Osteocyte (in vitro differentiated cells): ENCODE data around the gene SCAPER. TPM values are rescaled to one million over a fixed set of nuclear protein-coding genes. Genes with fewer than 3 reads are reported as not detected.

ENCODE experiments used
- DNase-seq: peaks from one replicate; pipeline ENCODE4 v3.0.0; 2021; ENCODE audit warnings: mixed read lengths; ENCODE audit not compliant: unreplicated experiment; ENCODE audit errors: extremely low spot score
- H3K27ac Mint-ChIP-seq: one replicate; pipeline ENCODE4 v1.8.0; 2021; ENCODE audit warnings: mild to moderate bottlenecking, mixed read lengths; ENCODE audit not compliant: unreplicated experiment
- H3K27me3 Mint-ChIP-seq: one replicate; pipeline ENCODE4 v1.8.0; 2021; ENCODE audit warnings: mixed read lengths; ENCODE audit not compliant: unreplicated experiment
- H3K36me3 Mint-ChIP-seq: one replicate; pipeline ENCODE4 v1.8.0; 2021; ENCODE audit warnings: mixed read lengths; ENCODE audit not compliant: unreplicated experiment
- H3K4me1 Mint-ChIP-seq: one replicate; pipeline ENCODE4 v1.8.0; 2021; ENCODE audit warnings: mixed read lengths; ENCODE audit not compliant: unreplicated experiment
- H3K4me3 Mint-ChIP-seq: one replicate; pipeline ENCODE4 v1.8.0; 2021; ENCODE audit warnings: mild to moderate bottlenecking, moderate library complexity, mixed read lengths; ENCODE audit not compliant: unreplicated experiment
- H3K9me3 Mint-ChIP-seq: one replicate; pipeline ENCODE4 v1.8.0; 2021; ENCODE audit warnings: mixed read lengths; ENCODE audit not compliant: unreplicated experiment
- CTCF ChIP-seq: fragments of 200-600 bp; sonication (generic); IDR thresholded peaks from 2 replicates; pipeline ENCODE4 v1.5.0; 2021; ENCODE audit warnings: antibody characterized with exemption, mild to moderate bottlenecking, moderate library complexity
- total RNA-seq: library from RNA; stranded (reverse); gene quantifications from 2 replicates; pipeline ENCODE4 v1.2.1, GENCODE V29; 2021

SCAPER gene
- total RNA-seq, 1 donor from 2014 or later, result 20.0 TPM

- Mint-ChIP-seq H3K27ac (no peak overlapping the region), H3K9me3 (no peaks in the 10 kb centered on the region), H3K27me3 (no peaks in the 10 kb centered on the region), H3K4me3 (no peak overlapping the region), H3K4me1 (no peaks in the 10 kb centered on the region), H3K36me3 (no peaks in the 10 kb centered on the region)
- TF ChIP-seq CTCF, result no peak
- no peak for DNase-seq
Measured at GRCh38 chr15:76363251-76363650, 541.9 kb downstream of the SCAPER start.

DNA sequence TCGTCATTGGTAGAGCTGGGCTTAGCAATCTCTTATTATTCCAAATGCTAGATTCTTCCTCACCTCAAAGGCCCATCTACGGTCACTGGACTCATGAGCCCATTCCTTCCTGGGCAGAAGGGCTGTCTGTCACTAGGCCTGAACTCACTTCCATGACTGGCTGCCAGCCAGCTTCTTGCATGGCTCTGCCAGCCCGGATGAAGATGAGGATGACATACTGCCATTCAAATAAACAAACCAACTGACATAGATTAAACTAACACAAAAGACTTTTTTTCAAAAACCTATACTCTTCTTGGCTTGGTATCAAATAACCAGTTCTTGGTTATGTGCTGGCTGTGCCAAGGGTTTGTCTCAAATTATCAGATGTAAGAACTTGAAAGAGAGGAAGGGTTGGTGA, 544.7 kb downstream of the SCAPER start:
- Mint-ChIP-seq H3K4me3 (no peak overlapping the region), H3K27ac (no peak overlapping the region), H3K9me3 (no peaks in the 10 kb centered on the region), H3K27me3 (peaks cover 3% of the 10 kb centered on the region), H3K4me1 (no peaks in the 10 kb centered on the region), H3K36me3 (no peaks in the 10 kb centered on the region)
- TF ChIP-seq CTCF, result no peak
- no peak for DNase-seq

- Mint-ChIP-seq H3K27me3 (peaks cover 11% of the 10 kb centered on the region), H3K36me3 (no peaks in the 10 kb centered on the region), H3K9me3 (no peaks in the 10 kb centered on the region), H3K4me1 (no peaks in the 10 kb centered on the region), H3K27ac (no peak overlapping the region), H3K4me3 (no peak overlapping the region)
- no peak for DNase-seq
- no peak for TF ChIP-seq CTCF
Measured at GRCh38 chr15:76359152-76359551, 546.0 kb downstream of the SCAPER start.

- peaks cover 11% of the 10 kb centered on the region for H3K27me3 Mint-ChIP-seq
- no peak for TF ChIP-seq CTCF
- no peaks in the 10 kb centered on the region for H3K36me3 Mint-ChIP-seq
- no peak overlapping the region for H3K4me3 Mint-ChIP-seq
- DNase-seq, result no peak
- no peaks in the 10 kb centered on the region for H3K9me3 Mint-ChIP-seq
- H3K27ac Mint-ChIP-seq, result no peak overlapping the region
- H3K4me1 Mint-ChIP-seq, result no peaks in the 10 kb centered on the region
Measured at GRCh38 chr15:76358453-76358852, 546.7 kb downstream of the SCAPER start.

DNA sequence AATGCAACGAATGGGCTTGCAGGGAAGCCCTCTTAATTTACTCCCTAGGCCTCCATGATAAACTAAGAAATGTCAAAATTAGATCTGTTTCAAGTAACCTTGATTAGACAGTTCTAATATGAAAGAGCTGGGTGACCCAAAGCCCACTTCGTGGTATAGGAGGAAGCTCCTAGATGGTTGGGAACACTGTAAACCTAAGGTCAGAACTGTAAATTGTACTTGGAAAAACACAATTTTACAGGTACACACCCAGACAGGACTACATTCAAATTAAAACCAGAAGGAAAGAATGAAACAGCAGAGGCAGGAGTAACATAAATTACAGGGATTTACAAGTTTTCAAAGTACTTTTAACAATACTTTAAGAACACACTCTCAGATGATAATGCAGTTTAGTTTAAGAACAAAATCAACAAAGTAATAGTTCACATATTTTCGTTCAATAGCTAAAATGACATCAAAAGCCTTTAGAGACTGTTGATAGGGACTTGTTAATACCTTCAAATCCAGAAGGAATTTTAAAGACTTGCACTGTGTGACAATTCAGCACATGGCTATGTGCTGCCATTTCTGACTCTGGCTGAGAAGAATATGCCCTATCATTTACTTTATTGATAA, 550.2 kb downstream of the SCAPER start:
- Mint-ChIP-seq H3K27me3 (peaks cover 19% of the 10 kb centered on the region), H3K4me1 (no peaks in the 10 kb centered on the region), H3K4me3 (no peak overlapping the region), H3K9me3 (no peaks in the 10 kb centered on the region), H3K27ac (no peak overlapping the region), H3K36me3 (no peaks in the 10 kb centered on the region)
- no peak for DNase-seq
- TF ChIP-seq CTCF, result no peak
